SJSA1 (cell line): Measurements from ENCODE around the gene C1GALT1. TPM values are rescaled to one million over a fixed set of nuclear protein-coding genes. Genes with fewer than 3 reads are reported as not detected.
"Not testable (repeated sequence)": the region's sequence is repeated elsewhere in the genome, so short reads cannot be mapped to it uniquely, and the experiment has no call there.

Source experiments
- DNase-seq, 2 experiments: peaks; one replicate each; pipeline ENCODE4 v3.0.0-alpha.2; 2015 to 2020; ENCODE audit warnings: low spot score in 2 of 2, low read depth in 1 of 2
- H3K27ac ChIP-seq: fragments of 250-450 bp; sonication (Bioruptor Pico); 2 replicates; pipeline ENCODE4 v1.5.1; 2020; ENCODE audit warnings: mild to moderate bottlenecking, moderate library complexity
- H3K27me3 ChIP-seq: fragments of 250-450 bp; sonication (Bioruptor Pico); replicated peaks from 2 replicates; pipeline ENCODE4 v1.5.1; 2020; ENCODE audit warnings: mild to moderate bottlenecking, moderate library complexity
- H3K36me3 ChIP-seq: fragments of 250-450 bp; sonication (Bioruptor Pico); 2 replicates; pipeline ENCODE4 v1.5.1; 2020; ENCODE audit warnings: mild to moderate bottlenecking
- H3K4me1 ChIP-seq: fragments of 250-450 bp; sonication (Bioruptor Pico); replicated peaks from 2 replicates; pipeline ENCODE4 v1.6.1; 2021; ENCODE audit warnings: mild to moderate bottlenecking
- H3K4me3 ChIP-seq: fragments of 250-450 bp; sonication (Bioruptor Pico); 2 replicates; pipeline ENCODE4 v1.5.1; 2020; ENCODE audit warnings: mild to moderate bottlenecking
- H3K9me3 ChIP-seq: fragments of 250-450 bp; sonication (Bioruptor Pico); replicated peaks from 2 replicates; pipeline ENCODE4 v1.5.1; 2020; ENCODE audit warnings: mild to moderate bottlenecking
- total RNA-seq: library from RNA; depleted of rRNA; stranded (reverse); fragments of >200 nt; shearing (Covaris generic); gene quantifications from 2 replicates; pipeline ENCODE4 v1.2.3, GENCODE V29; 2014

The C1GALT1 gene
- total RNA-seq, 1 experiment from 2014 or later = 66.0 TPM

DNA sequence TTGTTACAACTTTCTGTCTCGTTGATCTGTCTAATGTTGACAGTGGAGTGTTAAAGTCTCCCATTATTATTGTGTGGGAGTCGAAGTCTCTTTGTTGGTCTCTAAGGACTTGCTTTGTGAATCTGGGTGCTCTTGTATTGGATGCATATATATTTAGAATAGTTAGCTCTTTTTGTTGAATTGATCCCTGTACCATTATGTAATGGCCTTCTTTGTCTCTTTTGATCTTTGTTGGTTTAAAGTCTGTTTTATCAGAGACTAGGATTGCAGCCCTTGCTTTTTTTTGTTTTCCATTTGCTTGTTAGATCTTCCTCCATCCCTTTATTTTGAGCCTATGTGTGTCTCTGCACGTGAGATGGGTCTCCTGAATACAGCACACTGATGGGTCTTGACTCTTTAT is 17.2 kb downstream of the C1GALT1 start:
- not testable (repeated sequence) for H3K36me3 ChIP-seq

DNA sequence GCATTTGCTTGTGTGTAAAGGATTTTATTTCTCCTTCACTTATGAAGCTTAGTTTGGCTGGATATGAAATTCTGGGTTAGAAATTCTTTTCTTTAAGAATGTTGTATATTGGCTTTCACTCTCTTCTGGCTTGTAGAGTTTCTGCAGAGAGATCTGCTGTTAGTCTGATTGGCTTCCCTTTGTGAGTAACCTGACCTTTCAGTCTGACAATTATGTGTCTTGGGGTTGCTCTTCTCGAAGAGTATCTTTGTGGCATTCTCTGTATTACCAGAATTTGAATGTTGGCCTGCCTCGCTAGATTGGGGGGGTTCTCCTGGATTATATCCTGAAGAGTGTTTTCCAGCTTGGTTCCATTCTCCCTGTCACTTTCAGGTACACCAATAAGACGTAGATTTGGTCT is 17.9 kb downstream of the C1GALT1 start:
- not testable (repeated sequence) for H3K27me3 ChIP-seq, DNase-seq, H3K4me1 ChIP-seq, H3K4me3 ChIP-seq, H3K27ac ChIP-seq, H3K36me3 ChIP-seq, H3K9me3 ChIP-seq

More for the DNA sequence above, 17.2 kb downstream of the C1GALT1 start:
- not testable (repeated sequence) for H3K27me3 ChIP-seq, H3K27ac ChIP-seq, H3K4me3 ChIP-seq, DNase-seq, H3K9me3 ChIP-seq, H3K4me1 ChIP-seq

- Histone ChIP-seq H3K9me3 (no peaks in the 10 kb centered on the region), H3K4me1 (no peaks in the 10 kb centered on the region), H3K27me3 (no peaks in the 10 kb centered on the region; the same call in 1 of the 2 replicates), H3K36me3 (no peaks in the 10 kb centered on the region), H3K4me3 (no peak overlapping the region), H3K27ac (no peak overlapping the region)
- no peak for DNase-seq
Observed at GRCh38 chr7:7201578-7202374, 19.4 kb downstream of the C1GALT1 start.

- Histone ChIP-seq H3K9me3 (no peaks in the 10 kb centered on the region), H3K36me3 (no peaks in the 10 kb centered on the region), H3K4me3 (no peak overlapping the region), H3K27me3 (no peaks in the 10 kb centered on the region), H3K27ac (no peak overlapping the region), H3K4me1 (no peaks in the 10 kb centered on the region)
- DNase-seq = no peak
Observed at GRCh38 chr7:7202375-7202720, 20.0 kb downstream of the C1GALT1 start.

GRCh38 chr7:7203813-7204575 is 21.6 kb downstream of the C1GALT1 start:
- Histone ChIP-seq H3K9me3 (no peaks in the 10 kb centered on the region), H3K36me3 (no peaks in the 10 kb centered on the region), H3K4me1 (no peaks in the 10 kb centered on the region), H3K27ac (no peak overlapping the region), H3K4me3 (no peak overlapping the region), H3K27me3 (no peaks in the 10 kb centered on the region)
- no peak for DNase-seq

GRCh38 chr7:7207876-7208275 is 25.5 kb downstream of the C1GALT1 start:
- Histone ChIP-seq H3K4me1 (no peaks in the 10 kb centered on the region), H3K4me3 (no peak overlapping the region), H3K9me3 (no peaks in the 10 kb centered on the region), H3K36me3 (no peaks in the 10 kb centered on the region), H3K27ac (no peak overlapping the region), H3K27me3 (no peaks in the 10 kb centered on the region)
- no peak for DNase-seq

DNA sequence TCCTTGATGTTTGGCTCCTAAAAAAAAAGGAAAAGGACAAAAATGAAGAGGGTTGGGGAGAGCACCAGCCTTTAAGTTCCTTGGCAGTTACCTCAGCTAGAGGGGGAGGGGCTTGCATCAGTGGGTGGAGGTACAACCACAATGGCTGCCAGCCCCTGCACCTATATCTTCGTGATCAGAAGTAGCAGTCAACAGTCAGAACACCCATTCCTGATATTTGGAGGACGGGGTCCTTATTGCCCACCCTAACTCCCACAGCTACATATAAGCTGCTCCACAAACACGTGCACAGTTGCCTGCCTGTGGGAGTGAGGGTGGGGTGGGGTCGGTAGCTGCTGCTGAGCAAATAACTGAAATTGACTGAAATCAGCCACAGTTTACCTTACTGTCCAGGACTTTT is 26.2 kb downstream of the C1GALT1 start:
- no peak overlapping the region for H3K27ac ChIP-seq
- no peaks in the 10 kb centered on the region for H3K27me3 ChIP-seq
- no peak overlapping the region for H3K4me3 ChIP-seq
- no peaks in the 10 kb centered on the region for H3K9me3 ChIP-seq
- no peaks in the 10 kb centered on the region for H3K4me1 ChIP-seq
- no peaks in the 10 kb centered on the region for H3K36me3 ChIP-seq
- DNase-seq = no peak

GRCh38 chr7:7209412-7210050 is 27.2 kb downstream of the C1GALT1 start:
- no peak overlapping the region for H3K4me3 ChIP-seq
- DNase-seq = no peak
- no peaks in the 10 kb centered on the region for H3K9me3 ChIP-seq
- no peaks in the 10 kb centered on the region for H3K4me1 ChIP-seq
- no peaks in the 10 kb centered on the region for H3K27me3 ChIP-seq
- no peak overlapping the region for H3K27ac ChIP-seq
- no peaks in the 10 kb centered on the region for H3K36me3 ChIP-seq

DNA sequence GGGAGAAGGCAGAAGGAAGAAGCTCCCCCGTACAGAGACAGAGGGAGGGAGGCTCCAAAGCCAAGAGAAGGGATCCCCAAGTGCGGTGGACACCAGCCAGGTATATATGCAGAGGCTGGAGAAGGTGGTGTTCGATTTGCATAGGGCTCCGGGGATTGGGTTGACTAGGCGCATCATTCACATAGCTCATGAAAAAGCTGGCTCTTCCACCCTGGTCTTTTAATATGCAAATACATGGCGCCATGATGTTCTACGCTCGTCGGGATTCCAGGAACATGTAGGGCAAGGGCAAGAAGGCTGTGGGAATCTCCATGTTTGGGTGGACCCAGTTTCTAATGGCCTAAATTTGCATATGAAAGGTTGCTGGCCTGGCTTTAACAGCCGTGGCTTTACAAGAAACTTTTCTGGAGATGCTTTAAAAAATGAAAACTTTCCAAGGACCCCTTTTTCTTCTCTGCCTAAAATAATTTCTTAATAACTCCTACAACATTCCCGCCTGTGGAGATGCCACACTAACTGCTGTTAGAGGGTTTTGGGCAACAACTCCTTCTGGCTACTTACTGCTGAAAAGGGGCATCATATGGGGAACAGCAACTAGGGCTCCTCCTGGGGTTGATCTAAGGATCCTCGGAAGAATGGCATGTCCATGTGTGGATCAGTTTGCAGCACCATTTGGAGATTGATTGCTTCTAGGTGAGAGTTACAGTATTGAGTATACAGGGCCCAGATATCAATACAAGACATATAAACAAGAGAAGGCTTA is 28.3 kb downstream of the C1GALT1 start:
- Histone ChIP-seq H3K4me3 (no peak overlapping the region), H3K9me3 (no peaks in the 10 kb centered on the region), H3K27ac (no peak overlapping the region), H3K4me1 (no peaks in the 10 kb centered on the region), H3K36me3 (no peaks in the 10 kb centered on the region), H3K27me3 (no peaks in the 10 kb centered on the region)
- DNase-seq = no peak

- H3K4me1 ChIP-seq = no peaks in the 10 kb centered on the region
- H3K27me3 ChIP-seq = no peaks in the 10 kb centered on the region
- DNase-seq = no peak
- no peak overlapping the region for H3K4me3 ChIP-seq
- no peaks in the 10 kb centered on the region for H3K9me3 ChIP-seq
- H3K27ac ChIP-seq = no peak overlapping the region
- H3K36me3 ChIP-seq = 0 out of 2 replicates have a peak, but pooled peaks cover 4% of the 10 kb centered on the region
Observed at GRCh38 chr7:7212612-7213011, 30.3 kb downstream of the C1GALT1 start.

DNA sequence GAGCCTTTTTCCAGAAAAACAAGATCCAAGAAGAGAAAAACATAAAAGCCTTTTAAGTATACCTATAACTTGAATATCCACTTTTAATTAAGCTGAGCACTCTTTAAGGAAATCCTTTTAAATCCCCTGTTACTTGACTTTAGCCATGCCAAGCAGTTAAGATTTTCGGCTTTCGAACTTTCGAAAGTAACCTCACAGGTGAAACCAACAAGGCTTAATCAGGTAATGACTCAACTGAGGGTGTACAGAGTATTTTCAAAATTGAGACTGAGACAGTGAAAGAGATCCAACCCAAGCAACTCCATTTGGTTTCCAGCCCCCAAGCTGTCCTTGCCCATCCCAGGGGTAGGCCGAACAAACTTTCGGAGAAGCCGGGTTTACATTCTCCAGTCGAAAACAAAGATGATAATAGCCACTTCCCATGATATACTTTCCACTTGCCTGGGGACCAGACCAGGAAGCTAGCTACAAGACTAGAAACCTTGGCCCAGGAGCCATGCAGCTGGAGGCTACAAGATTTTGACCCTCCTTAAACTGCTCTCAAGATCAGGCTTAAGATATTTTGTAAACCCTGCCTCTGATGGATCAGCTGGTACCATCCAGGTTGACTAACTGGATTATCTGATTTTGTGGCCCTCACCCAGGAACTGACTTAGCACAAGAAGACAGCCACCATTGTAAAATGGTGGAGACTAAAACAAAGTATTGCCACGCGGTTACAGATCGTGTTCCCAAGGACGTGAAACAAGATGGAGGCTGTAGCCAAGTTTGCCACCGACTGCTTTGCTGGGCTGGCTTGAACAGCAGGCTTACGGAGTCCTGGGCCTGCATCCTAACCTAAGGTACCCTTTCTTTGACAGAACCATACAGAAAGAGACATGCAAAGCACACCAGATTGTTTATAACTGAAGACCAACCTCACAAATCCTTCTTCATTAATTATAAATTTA is 32.3 kb downstream of the C1GALT1 start:
- H3K4me3 ChIP-seq = no peak overlapping the region

GRCh38 chr7:7216279-7216678 is 33.9 kb downstream of the C1GALT1 start:
- Histone ChIP-seq H3K27ac (no peak overlapping the region), H3K9me3 (no peaks in the 10 kb centered on the region), H3K27me3 (no peaks in the 10 kb centered on the region), H3K4me3 (no peak overlapping the region), H3K4me1 (no peaks in the 10 kb centered on the region), H3K36me3 (0 out of 2 replicates have a peak, but pooled peaks cover 4% of the 10 kb centered on the region)
- no peak for DNase-seq

More for the DNA sequence above, 32.3 kb downstream of the C1GALT1 start:
- Histone ChIP-seq H3K27me3 (no peaks in the 10 kb centered on the region), H3K36me3 (0 out of 2 replicates have a peak, but pooled peaks cover 4% of the 10 kb centered on the region), H3K27ac (no peak overlapping the region), H3K4me1 (no peaks in the 10 kb centered on the region), H3K9me3 (no peaks in the 10 kb centered on the region)
- no peak for DNase-seq
